HG03575 (cell line): Measurements from ENCODE around the gene IGLON5.

Experiments
- ATAC-seq: cut with Tn5 transposase; IDR thresholded peaks from one replicate; pipeline ENCODE4 v1.9.1; 2021; ENCODE audit not compliant: unreplicated experiment, insufficient number of reproducible peaks, low FRiP score; ENCODE audit errors: extremely low read depth

Gene IGLON5

GRCh38 chr19:51375504-51376221 lies 64.2 kb downstream of the IGLON5 start:
- ATAC-seq, result no peak

DNA sequence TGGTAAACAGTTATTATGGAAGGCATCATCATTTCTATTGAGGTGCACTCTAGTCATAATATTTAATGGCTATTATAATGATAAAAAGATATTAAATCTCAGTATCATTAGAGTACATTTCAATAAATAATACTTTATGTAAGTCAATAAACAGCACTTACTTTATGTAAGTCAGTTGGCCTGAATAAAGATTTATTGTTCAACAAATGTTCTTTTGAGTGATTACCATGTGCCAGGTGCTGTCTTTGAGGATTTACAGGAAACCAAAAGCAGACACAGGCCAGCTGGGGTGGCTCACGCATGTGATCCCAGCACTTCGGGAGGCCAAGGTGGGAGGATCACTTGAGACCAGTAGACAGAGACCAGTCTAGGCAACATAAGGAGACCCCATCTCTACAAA lies 66.0 kb downstream of the IGLON5 start:
- no peak for ATAC-seq

DNA sequence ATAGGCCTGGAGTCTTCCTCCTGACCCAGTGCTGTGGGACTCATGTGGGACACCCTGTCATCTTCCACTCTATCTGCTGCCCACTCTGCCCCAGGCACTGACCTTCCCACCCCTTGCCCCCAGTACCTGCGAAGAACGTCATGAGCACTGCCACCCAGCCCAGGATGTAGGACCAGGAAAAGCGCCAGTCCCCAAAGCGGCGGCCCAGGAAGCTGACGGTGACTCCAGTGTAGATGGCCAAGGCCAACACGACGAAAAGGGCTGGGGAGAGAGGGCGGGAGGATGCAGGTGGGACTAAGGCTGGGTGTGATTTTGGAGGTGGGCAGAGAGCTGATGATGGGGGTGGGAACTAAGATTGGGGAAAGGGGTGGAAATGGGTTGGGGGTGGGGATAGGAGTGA lies 68.9 kb downstream of the IGLON5 start:
- ATAC-seq, result no peak
